ENCODE measurements around the gene CDHR1. TPM values are rescaled to one million over a fixed set of nuclear protein-coding genes. Genes with fewer than 3 reads are reported as not detected.

The CDHR1 gene
- total and polyA plus RNA-seq, 11 donors: 0.07 to 1.3 (median 0.35) TPM; not detected in 1

- H3K27me3 ChIP-seq: peaks cover 0 to 24% (median 4%) of the 10 kb centered on the region in 9 donors
These were observed 31.3 kb downstream of the CDHR1 start, which contains the start of gene LRIT2 for GRCh38 chr10:84225427-84226173. Gene LRIT2, minus strand, starts transcription at chr10:84225544. Its CDS starts 24 bp downstream, at chr10:84225520.

GRCh38 chr10:84226616-84227015, 32.3 kb downstream of the CDHR1 start:
- DNase-seq: no peak
- no peaks in the 10 kb centered on the region for H3K9me3 ChIP-seq
- peaks cover 0 to 24% (median 4%) of the 10 kb centered on the region in 9 donors for H3K27me3 ChIP-seq
- WGBS, 4 donors: 73 to 78% (median 76%) methylated on average over 3 of the region's 3 CpGs
- TF ChIP-seq CTCF (IDR thresholded peaks at IDR 0.05): no peak
- TF ChIP-seq POLR2A (IDR thresholded peaks at IDR 0.05): no peak
- intact Hi-C loops (cut with DNase I): no loop called here
- no peak overlapping the region for H3K4me3 ChIP-seq
- no peaks in the 10 kb centered on the region for H3K4me1 ChIP-seq
- no peak overlapping the region for H3K27ac ChIP-seq
- no peaks in the 10 kb centered on the region for H3K36me3 ChIP-seq
- no peak for ATAC-seq

More at GRCh38 chr10:84225427-84226173, 31.3 kb downstream of the CDHR1 start, which contains the start of gene LRIT2:
- WGBS, 4 donors: 52 to 65% (median 61%) methylated on average over 6 of the region's 6 CpGs
- intact Hi-C loops (cut with DNase I): no loop called here
- DNase-seq (no peak), ATAC-seq (no peak)
- Histone ChIP-seq H3K4me1 (no peaks in the 10 kb centered on the region), H3K27ac (no peak within 1 kb of the TSS), H3K36me3 (no peaks in the 10 kb centered on the region), H3K4me3 (no peak within 1 kb of the TSS), H3K9me3 (no peaks in the 10 kb centered on the region)
- TF ChIP-seq CTCF (IDR thresholded peaks at IDR 0.05) (no peak), POLR2A (IDR thresholded peaks at IDR 0.05) (no peak)

- no peaks in the 10 kb centered on the region for H3K9me3 ChIP-seq
- TF ChIP-seq CTCF (IDR thresholded peaks at IDR 0.05) (no peak), POLR2A (IDR thresholded peaks at IDR 0.05) (no peak)
- WGBS, 4 donors: 48 to 70% (median 64%) methylated on average over 4 of the region's 4 CpGs
- H3K27ac ChIP-seq: no peak overlapping the region
- no peaks in the 10 kb centered on the region for H3K4me1 ChIP-seq
- DNase-seq: no peak
- no peaks in the 10 kb centered on the region for H3K36me3 ChIP-seq
- intact Hi-C loops (cut with DNase I): no loop called here
- no peak overlapping the region for H3K4me3 ChIP-seq
- peaks cover 0 to 16% (median 0%) of the 10 kb centered on the region in 9 donors for H3K27me3 ChIP-seq
- ATAC-seq: no peak
These were observed 33.5 kb downstream of the CDHR1 start for GRCh38 chr10:84227810-84228209.

GRCh38 chr10:84230359-84230758, 36.0 kb downstream of the CDHR1 start:
- Histone ChIP-seq H3K9me3 (no peaks in the 10 kb centered on the region), H3K27ac (no peak overlapping the region), H3K4me3 (no peak overlapping the region), H3K36me3 (no peaks in the 10 kb centered on the region), H3K27me3 (peaks cover 0 to 4% (median 0%) of the 10 kb centered on the region in 9 donors), H3K4me1 (no peaks in the 10 kb centered on the region)
- ATAC-seq: no peak
- 58 to 91% (median 86%) methylated on average over 1 of the region's 1 CpG for WGBS, 4 donors
- DNase-seq: no peak
- intact Hi-C loops (cut with DNase I): no loop called here
- TF ChIP-seq POLR2A (IDR thresholded peaks at IDR 0.05): no peak
- TF ChIP-seq CTCF (IDR thresholded peaks at IDR 0.05): no peak

Measured in heart left ventricle (tissue), 16 donors.